ENCODE measurements around the gene NFATC2. TPM values are rescaled to one million over a fixed set of nuclear protein-coding genes. Genes with fewer than 3 reads are reported as not detected.

NFATC2 gene
- polyA plus RNA-seq, 1 donor from 2014 or later, result not detected

- no peaks in the 10 kb centered on the region for H3K9me3 ChIP-seq (ENCODE audit: low read length)
- H3K79me2 ChIP-seq (replicated peaks; ENCODE audit: insufficient read depth, low read length), result no peaks in the 10 kb centered on the region
- no peak overlapping the region for H2AFZ ChIP-seq (ENCODE audit: low read depth, low read length)
- H3K9me2 ChIP-seq (ENCODE audit: insufficient read depth, low read length), result no peaks in the 10 kb centered on the region
- no peaks in the 10 kb centered on the region for H3K27me3 ChIP-seq (ENCODE audit: insufficient read depth, low read depth, low read length)
- H3K9ac ChIP-seq (ENCODE audit: low read length), result no peak overlapping the region
- no peaks in the 10 kb centered on the region for H3F3A ChIP-seq (ENCODE audit: insufficient read depth, low read length, poor library complexity, severe bottlenecking)
- H3K4me2 ChIP-seq (ENCODE audit: low read length), result no peak overlapping the region
- no peak overlapping the region for H3K4me3 ChIP-seq (ENCODE audit: low read length)
- H3K27ac ChIP-seq (ENCODE audit: low read length), result no peak overlapping the region
- H3K36me3 ChIP-seq (ENCODE audit: insufficient read depth, low read length), result no peaks in the 10 kb centered on the region
- no peak for TF ChIP-seq MXI1 (conservative IDR thresholded peaks at IDR 0.05; ENCODE audit: poor library complexity, severe bottlenecking)
- TF ChIP-seq REST (IDR thresholded peaks at IDR 0.05; ENCODE audit: borderline replicate concordance), result no peak
- no peak for TF ChIP-seq EZH2 (IDR thresholded peaks at IDR 0.05; ENCODE audit: borderline replicate concordance, insufficient read depth, low read length, poor library complexity, severe bottlenecking)
- no peak for TF ChIP-seq CTCF (IDR thresholded peaks at IDR 0.05; ENCODE audit: poor library complexity, severe bottlenecking)
- no peak for TF ChIP-seq TAF1 (IDR thresholded peaks at IDR 0.05; ENCODE audit: low read depth)
- no peak for TF ChIP-seq EP300 (conservative IDR thresholded peaks at IDR 0.05; ENCODE audit: poor library complexity, severe bottlenecking)
- TF ChIP-seq RAD21 (conservative IDR thresholded peaks at IDR 0.05), result no peak
- no peak for TF ChIP-seq SMC3 (conservative IDR thresholded peaks at IDR 0.05; ENCODE audit: poor library complexity)
- H4K20me1 ChIP-seq (ENCODE audit: insufficient read depth), result no peaks in the 10 kb centered on the region
Observed at GRCh38 chr20:51378171-51378928, 164.2 kb downstream of the NFATC2 start.

- H3K36me3 ChIP-seq (ENCODE audit: insufficient read depth, low read length), result no peaks in the 10 kb centered on the region
- TF ChIP-seq EZH2 (IDR thresholded peaks at IDR 0.05; ENCODE audit: borderline replicate concordance, insufficient read depth, low read length, poor library complexity, severe bottlenecking) (no peak), SMC3 (conservative IDR thresholded peaks at IDR 0.05; ENCODE audit: poor library complexity) (no peak), EP300 (conservative IDR thresholded peaks at IDR 0.05; ENCODE audit: poor library complexity, severe bottlenecking) (no peak), REST (IDR thresholded peaks at IDR 0.05; ENCODE audit: borderline replicate concordance) (no peak), CTCF (IDR thresholded peaks at IDR 0.05; ENCODE audit: poor library complexity, severe bottlenecking) (no peak), POLR2AphosphoS5 (IDR thresholded peaks at IDR 0.05) (no peak)
- H3K9me3 ChIP-seq (ENCODE audit: low read length), result no peaks in the 10 kb centered on the region
- H3K27me3 ChIP-seq (ENCODE audit: insufficient read depth, low read depth, low read length), result no peaks in the 10 kb centered on the region
- no peaks in the 10 kb centered on the region for H3K9me2 ChIP-seq (ENCODE audit: insufficient read depth, low read length)
- no peaks in the 10 kb centered on the region for H3K79me2 ChIP-seq (replicated peaks; ENCODE audit: insufficient read depth, low read length)
- no peaks in the 10 kb centered on the region for H3F3A ChIP-seq (ENCODE audit: insufficient read depth, low read length, poor library complexity, severe bottlenecking)
- H3K27ac ChIP-seq (ENCODE audit: low read length), result no peak overlapping the region
- H2AFZ ChIP-seq (ENCODE audit: low read depth, low read length), result no peak overlapping the region
- H3K4me2 ChIP-seq (ENCODE audit: low read length), result no peak overlapping the region
- H4K20me1 ChIP-seq (ENCODE audit: insufficient read depth), result no peaks in the 10 kb centered on the region
- no peak overlapping the region for H3K4me3 ChIP-seq (ENCODE audit: low read length)
- H3K9ac ChIP-seq (ENCODE audit: low read length), result no peak overlapping the region
Observed at GRCh38 chr20:51377132-51377531, 165.4 kb downstream of the NFATC2 start.
